ENCODE data around the gene ZNF485.

- no peak for TF ChIP-seq CTCF (IDR thresholded peaks at IDR 0.05; ENCODE audit: control extremely low read depth in 1 of 3, insufficient read depth in 1 of 3, low read depth in 1 of 3, low read length in 3 of 3)
- TF ChIP-seq ZNF274 (IDR thresholded peaks at IDR 0.05; ENCODE audit: borderline replicate concordance, extremely low read depth, low read length) = no peak
- no peak for TF ChIP-seq POLR2A (IDR thresholded peaks at IDR 0.05; ENCODE audit: control extremely low read depth in 1 of 2, low read depth in 2 of 2, low read length in 2 of 2)
- no peak for TF ChIP-seq EP300 (IDR thresholded peaks at IDR 0.05; ENCODE audit: borderline replicate concordance in 1 of 2, low read depth in 2 of 2, low read length in 2 of 2)
- TF ChIP-seq MAFK (IDR thresholded peaks at IDR 0.05; ENCODE audit: low read depth, low read length) = no peak
- no peak for TF ChIP-seq EGR1 (IDR thresholded peaks at IDR 0.05; ENCODE audit: borderline replicate concordance, low read depth, low read length)
- TF ChIP-seq PHF8 (conservative IDR thresholded peaks at IDR 0.05; ENCODE audit: low read depth, low read length) = peak; percentile 54; the same call in 1 of the 2 replicates
- no peak for TF ChIP-seq CHD2 (IDR thresholded peaks at IDR 0.05; ENCODE audit: low read length)
- no peak for TF ChIP-seq EZH2 (IDR thresholded peaks at IDR 0.05; ENCODE audit: low read depth, low read length, severe bottlenecking)
- peak; percentile 91 for TF ChIP-seq MAX (IDR thresholded peaks at IDR 0.05)
- no peak for TF ChIP-seq HDAC6 (IDR thresholded peaks at IDR 0.05; ENCODE audit: low read depth, low read length)
- no peak for TF ChIP-seq RAD21 (IDR thresholded peaks at IDR 0.05 in 1 of 2, conservative IDR thresholded peaks at IDR 0.05 in 1 of 2; ENCODE audit: low read depth in 2 of 2, low read length in 2 of 2)
- no peak for TF ChIP-seq CHD1 (IDR thresholded peaks at IDR 0.05; ENCODE audit: low read depth, low read length)
Observed at GRCh38 chr10:43574001-43574892, 32.0 kb upstream of the ZNF485 start, which contains the start of gene ZNF239.

Measured in H1 (cell line).